Osteocyte (in vitro differentiated cells): ENCODE measurements around the gene LAMTOR2. TPM values are rescaled to one million over a fixed set of nuclear protein-coding genes. Genes with fewer than 3 reads are reported as not detected.
A peak's percentile ranks its signal among the peaks of the same experiment; 100 is the strongest.

Experiments used
- DNase-seq: peaks from one replicate; pipeline ENCODE4 v3.0.0; 2021; ENCODE audit warnings: mixed read lengths; ENCODE audit not compliant: unreplicated experiment; ENCODE audit errors: extremely low spot score
- H3K27ac Mint-ChIP-seq: one replicate; pipeline ENCODE4 v1.8.0; 2021; ENCODE audit warnings: mild to moderate bottlenecking, mixed read lengths; ENCODE audit not compliant: unreplicated experiment
- H3K27me3 Mint-ChIP-seq: one replicate; pipeline ENCODE4 v1.8.0; 2021; ENCODE audit warnings: mixed read lengths; ENCODE audit not compliant: unreplicated experiment
- H3K36me3 Mint-ChIP-seq: one replicate; pipeline ENCODE4 v1.8.0; 2021; ENCODE audit warnings: mixed read lengths; ENCODE audit not compliant: unreplicated experiment
- H3K4me1 Mint-ChIP-seq: one replicate; pipeline ENCODE4 v1.8.0; 2021; ENCODE audit warnings: mixed read lengths; ENCODE audit not compliant: unreplicated experiment
- H3K4me3 Mint-ChIP-seq: one replicate; pipeline ENCODE4 v1.8.0; 2021; ENCODE audit warnings: mild to moderate bottlenecking, moderate library complexity, mixed read lengths; ENCODE audit not compliant: unreplicated experiment
- H3K9me3 Mint-ChIP-seq: one replicate; pipeline ENCODE4 v1.8.0; 2021; ENCODE audit warnings: mixed read lengths; ENCODE audit not compliant: unreplicated experiment
- CTCF ChIP-seq: fragments of 200-600 bp; sonication (generic); IDR thresholded peaks from 2 replicates; pipeline ENCODE4 v1.5.0; 2021; ENCODE audit warnings: antibody characterized with exemption, mild to moderate bottlenecking, moderate library complexity
- total RNA-seq: library from RNA; stranded (reverse); gene quantifications from 2 replicates; pipeline ENCODE4 v1.2.1, GENCODE V29; 2021

Gene LAMTOR2
- total RNA-seq, 1 donor from 2014 or later = 59.9 TPM

GRCh38 chr1:156072251-156072650 lies 17.7 kb downstream of the LAMTOR2 start:
- Mint-ChIP-seq H3K4me3 (no peak overlapping the region), H3K9me3 (no peaks in the 10 kb centered on the region), H3K36me3 (peaks cover 17% of the 10 kb centered on the region), H3K27me3 (no peaks in the 10 kb centered on the region), H3K27ac (no peak overlapping the region), H3K4me1 (peaks cover 24% of the 10 kb centered on the region)
- no peak for TF ChIP-seq CTCF
- no peak for DNase-seq

GRCh38 chr1:156073110-156073687 lies 18.6 kb downstream of the LAMTOR2 start:
- Mint-ChIP-seq H3K27ac (no peak overlapping the region), H3K36me3 (peaks cover 18% of the 10 kb centered on the region), H3K9me3 (no peaks in the 10 kb centered on the region), H3K4me3 (no peak overlapping the region), H3K27me3 (no peaks in the 10 kb centered on the region), H3K4me1 (peaks cover 33% of the 10 kb centered on the region)
- DNase-seq = no peak
- no peak for TF ChIP-seq CTCF

- Mint-ChIP-seq H3K9me3 (no peaks in the 10 kb centered on the region), H3K4me3 (no peak overlapping the region), H3K27ac (peak overlapping the region; percentile 58), H3K4me1 (peaks cover 39% of the 10 kb centered on the region), H3K27me3 (no peaks in the 10 kb centered on the region), H3K36me3 (peaks cover 18% of the 10 kb centered on the region)
- no peak for TF ChIP-seq CTCF
- no peak for DNase-seq
These were observed 19.2 kb downstream of the LAMTOR2 start for GRCh38 chr1:156073740-156074139.

- H3K4me1 Mint-ChIP-seq = peaks cover 46% of the 10 kb centered on the region
- no peak for DNase-seq
- no peak for TF ChIP-seq CTCF
- H3K27me3 Mint-ChIP-seq = no peaks in the 10 kb centered on the region
- no peak overlapping the region for H3K4me3 Mint-ChIP-seq
- no peak overlapping the region for H3K27ac Mint-ChIP-seq
- H3K36me3 Mint-ChIP-seq = peaks cover 18% of the 10 kb centered on the region
- H3K9me3 Mint-ChIP-seq = no peaks in the 10 kb centered on the region
These were observed 20.1 kb downstream of the LAMTOR2 start for GRCh38 chr1:156074661-156075060.

GRCh38 chr1:156075162-156075561 lies 20.6 kb downstream of the LAMTOR2 start:
- Mint-ChIP-seq H3K27ac (no peak overlapping the region), H3K4me3 (no peak overlapping the region), H3K9me3 (no peaks in the 10 kb centered on the region), H3K27me3 (no peaks in the 10 kb centered on the region), H3K4me1 (peaks cover 51% of the 10 kb centered on the region), H3K36me3 (peaks cover 18% of the 10 kb centered on the region)
- no peak for DNase-seq
- TF ChIP-seq CTCF = no peak
